PC-3 (cell line): ENCODE measurements around the gene EIF4E. TPM values are rescaled to one million over a fixed set of nuclear protein-coding genes. Genes with fewer than 3 reads are reported as not detected.

Source experiments
- ATAC-seq: fragments of 200-7000 bp; cut with Tn5 transposase; 2 replicates; pipeline ENCODE4 v1.9.1; 2020; ENCODE audit warnings: mild to moderate bottlenecking, moderate library complexity
- BruUV-seq: library from RNA; stranded (reverse); fragments of 400-500 nt; replicated peaks from 2 replicates; lab custom pipeline; 2021; lab: Mats Ljungman, UMichigan
- CTCF ChIA-PET: fragments of 300-600 bp; sonication (Branson Sonifier 250); formaldehyde crosslinking; loops from one replicate; lab custom pipeline; 2022; ENCODE audit warnings: antibody characterized with exemption; lab: Charles Lee
- POLR2A ChIA-PET: fragments of 300-600 bp; sonication (Branson Sonifier 250); formaldehyde crosslinking; loops from one replicate; lab custom pipeline; 2022; ENCODE audit warnings: antibody characterized with exemption; ENCODE audit not compliant: unreplicated experiment; lab: Charles Lee
- DNase-seq: peaks from one replicate; pipeline ENCODE4 v3.0.0-alpha.2; 2015
- H2AFZ ChIP-seq: fragments of 300-600 bp; sonication (generic); 2 replicates; pipeline ENCODE4 v1.6.0; 2016; ENCODE audit warnings: antibody characterized with exemption, low read length
- H3F3A ChIP-seq: fragments of 300-600 bp; sonication (generic); one replicate; pipeline ENCODE4 v1.6.0; 2017; ENCODE audit warnings: antibody characterized with exemption, low read length, control low read depth, mild to moderate bottlenecking; ENCODE audit not compliant: unreplicated experiment
- H3K27ac ChIP-seq: fragments of 300-600 bp; sonication (generic); 2 replicates; pipeline ENCODE4 v1.5.1; 2016; ENCODE audit warnings: mild to moderate bottlenecking, low read length
- H3K27me3 ChIP-seq: fragments of 300-600 bp; sonication (generic); 2 replicates; pipeline ENCODE4 v1.6.1; 2016; ENCODE audit warnings: low read length, mixed read lengths
- H3K36me3 ChIP-seq: fragments of 300-600 bp; sonication (generic); 2 replicates; pipeline ENCODE4 v1.6.1; 2016; ENCODE audit warnings: low read depth, mixed run types, low read length, mixed read lengths
- H3K4me1 ChIP-seq: fragments of 300-600 bp; sonication (generic); 2 replicates; pipeline ENCODE4 v1.5.1; 2016; ENCODE audit warnings: low read length; ENCODE audit not compliant: insufficient read depth
- H3K4me2 ChIP-seq: fragments of 300-600 bp; sonication (generic); 2 replicates; pipeline ENCODE4 v1.6.0; 2016; ENCODE audit warnings: low read length
- H3K4me3 ChIP-seq: fragments of 300-600 bp; sonication (generic); 2 replicates; pipeline ENCODE4 v1.5.1; 2016; ENCODE audit warnings: mild to moderate bottlenecking, low read length, mixed read lengths
- H3K79me2 ChIP-seq: fragments of 300-600 bp; sonication (generic); 2 replicates; pipeline ENCODE4 v1.6.1; 2017; ENCODE audit warnings: low read length, mixed read lengths
- H3K9ac ChIP-seq: fragments of 300-600 bp; sonication (generic); 2 replicates; pipeline ENCODE4 v1.6.0; 2016; ENCODE audit warnings: mild to moderate bottlenecking, low read length
- H3K9me2 ChIP-seq: fragments of 300-600 bp; sonication (generic); replicated peaks from 2 replicates; pipeline ENCODE4 v1.6.1; 2016; ENCODE audit warnings: mixed run types, low read length, mixed read lengths
- H3K9me3 ChIP-seq: fragments of 300-600 bp; sonication (generic); 2 replicates; pipeline ENCODE4 v1.6.1; 2016; ENCODE audit warnings: low read length, mixed read lengths
- H4K20me1 ChIP-seq: fragments of 300-600 bp; sonication (generic); 2 replicates; pipeline ENCODE4 v1.6.1; 2016; ENCODE audit warnings: low read length, mixed read lengths
- CTCF ChIP-seq: fragments of 300-600 bp; sonication (generic); conservative IDR thresholded peaks from 2 replicates; pipeline ENCODE4 v1.5.1; 2017; ENCODE audit warnings: antibody characterized with exemption, low read depth, mild to moderate bottlenecking, low read length
- EZH2 ChIP-seq: fragments of 300-600 bp; sonication (generic); IDR thresholded peaks from one replicate; pipeline ENCODE4 v1.6.1; 2017; ENCODE audit warnings: antibody characterized with exemption, mild to moderate bottlenecking, low read length; ENCODE audit not compliant: unreplicated experiment
- EZH2phosphoT487 ChIP-seq: fragments of 300-600 bp; sonication (generic); IDR thresholded peaks from 2 replicates; pipeline ENCODE4 v1.6.1; 2018; ENCODE audit warnings: mild to moderate bottlenecking, antibody characterized with exemption, low read length, borderline replicate concordance
- intact Hi-C: fragments of 100-400 bp; cut with micrococcal nuclease; formaldehyde crosslinking; loops from 2 replicates; pipeline ENCODE4 v1.9.0; 2023
- total RNA-seq: library from RNA; depleted of rRNA; stranded (reverse); fragments of >200 nt; gene quantifications from 2 replicates; pipeline ENCODE4 v1.2.3, GENCODE V29; 2014

EIF4E gene
- total RNA-seq, 1 experiment from 2014 or later, result 134 TPM

- H3K27ac ChIP-seq, result no peak overlapping the region
- POLR2A ChIA-PET, result no interaction called here
- TF ChIP-seq EZH2phosphoT487 (no peak), EZH2 (no peak), CTCF (no peak)
- no peak overlapping the region for H2AFZ ChIP-seq
- H4K20me1 ChIP-seq, result no peaks in the 10 kb centered on the region
- no peak overlapping the region for H3K9ac ChIP-seq
- intact Hi-C loops, result no loop called here
- DNase-seq (no peak), ATAC-seq (no peak)
- H3K4me1 ChIP-seq, result peaks cover 11% of the 10 kb centered on the region; the same call in 1 of the 2 replicates
- H3K9me2 ChIP-seq, result no peaks in the 10 kb centered on the region
- CTCF ChIA-PET, result no interaction called here
- no peak overlapping the region for H3K4me3 ChIP-seq
- BruUV-seq, result no TSS peak
- H3K79me2 ChIP-seq, result no peaks in the 10 kb centered on the region
- no peaks in the 10 kb centered on the region for H3K9me3 ChIP-seq
- H3K27me3 ChIP-seq, result no peaks in the 10 kb centered on the region
- no peak overlapping the region for H3K4me2 ChIP-seq
- H3F3A ChIP-seq, result no peaks in the 10 kb centered on the region
- no peaks in the 10 kb centered on the region for H3K36me3 ChIP-seq
Observed at GRCh38 chr4:98959411-98959810, 30.5 kb upstream of the EIF4E start.

GRCh38 chr4:98958065-98958464, 29.1 kb upstream of the EIF4E start:
- no peak overlapping the region for H3K27ac ChIP-seq
- H3K4me1 ChIP-seq, result no peaks in the 10 kb centered on the region
- no peak overlapping the region for H3K4me3 ChIP-seq
- no peaks in the 10 kb centered on the region for H3K9me3 ChIP-seq
- no peak for DNase-seq
- no peaks in the 10 kb centered on the region for H3K36me3 ChIP-seq
- H2AFZ ChIP-seq, result no peak overlapping the region
- H3K9me2 ChIP-seq, result no peaks in the 10 kb centered on the region
- no peak overlapping the region for H3K9ac ChIP-seq
- no peak for ATAC-seq
- TF ChIP-seq EZH2 (no peak), CTCF (no peak), EZH2phosphoT487 (no peak)
- intact Hi-C loops, result no loop called here
- no peaks in the 10 kb centered on the region for H3K79me2 ChIP-seq
- BruUV-seq, result no TSS peak
- CTCF ChIA-PET, result no interaction called here
- H3K27me3 ChIP-seq, result no peaks in the 10 kb centered on the region
- H4K20me1 ChIP-seq, result no peaks in the 10 kb centered on the region
- H3F3A ChIP-seq, result no peaks in the 10 kb centered on the region
- POLR2A ChIA-PET, result no interaction called here
- H3K4me2 ChIP-seq, result no peak overlapping the region

- CTCF ChIA-PET, result no interaction called here
- no peak overlapping the region for H3K9ac ChIP-seq
- intact Hi-C loops, result no loop called here
- POLR2A ChIA-PET, result no interaction called here
- H2AFZ ChIP-seq, result no peak overlapping the region
- DNase-seq, result no peak
- no peaks in the 10 kb centered on the region for H3F3A ChIP-seq
- no peaks in the 10 kb centered on the region for H3K79me2 ChIP-seq
- no TSS peak for BruUV-seq
- H3K27me3 ChIP-seq, result no peaks in the 10 kb centered on the region
- no peaks in the 10 kb centered on the region for H3K36me3 ChIP-seq
- no peaks in the 10 kb centered on the region for H3K9me3 ChIP-seq
- TF ChIP-seq EZH2phosphoT487, result no peak
- no peak for TF ChIP-seq EZH2
- no peak for TF ChIP-seq CTCF
- H3K27ac ChIP-seq, result no peak overlapping the region
- no peaks in the 10 kb centered on the region for H3K9me2 ChIP-seq
- H3K4me3 ChIP-seq, result no peak overlapping the region
- no peaks in the 10 kb centered on the region for H3K4me1 ChIP-seq
- no peaks in the 10 kb centered on the region for H4K20me1 ChIP-seq
- H3K4me2 ChIP-seq, result no peak overlapping the region
- no peak for ATAC-seq
Observed at GRCh38 chr4:98955229-98955628, 26.3 kb upstream of the EIF4E start.
